Testis (tissue), 3 donors: ENCODE results near the gene BTN2A1. TPM values are rescaled to one million over a fixed set of nuclear protein-coding genes. Genes with fewer than 3 reads are reported as not detected.

Experiments used
- DNase-seq: peaks from one replicate; pipeline ENCODE4 v3.0.0-alpha.2; 2019
- H3K27ac ChIP-seq, 2 donors: fragments of 200-600 bp; sonication (generic); one replicate each; pipeline ENCODE4 v1.5.1; 2019
- H3K27me3 ChIP-seq: fragments of 200-600 bp; sonication (generic); one replicate; pipeline ENCODE4 v1.5.1; 2019
- H3K36me3 ChIP-seq: fragments of 200-600 bp; sonication (generic); one replicate; pipeline ENCODE4 v1.5.1; 2017; ENCODE audit warnings: low read depth; ENCODE audit errors: missing control alignments
- H3K4me1 ChIP-seq: fragments of 200-600 bp; sonication (generic); one replicate; pipeline ENCODE4 v1.5.1; 2019
- H3K4me3 ChIP-seq, 2 donors: fragments of 200-600 bp; sonication (generic); one replicate each; pipeline ENCODE4 v1.5.1; 2017 to 2019
- H3K9me3 ChIP-seq: fragments of 200-600 bp; sonication (generic); one replicate; pipeline ENCODE4 v1.5.1; 2017
- CTCF ChIP-seq, 3 experiments: fragments of 450-650 bp in 2 of 3; fragments of 200-600 bp in 1 of 3; sonication (generic) in 1 of 3; IDR thresholded peaks; one replicate each; pipeline ENCODE4 v1.5.1; 2016 to 2019; ENCODE audit warnings: antibody characterized with exemption in 3 of 3, mild to moderate bottlenecking in 2 of 3, moderate library complexity in 1 of 3
- POLR2A ChIP-seq: fragments of 450-650 bp; IDR thresholded peaks from one replicate; pipeline ENCODE4 v1.6.1; 2017; ENCODE audit warnings: antibody characterized with exemption, mild to moderate bottlenecking, moderate library complexity
- WGBS, 2 donors: methylation state at CpG; one replicate each; pipeline ENCODE4 v1.1.5; 2018; 5-methylcytosine and 5-hydroxymethylcytosine counted together
- intact Hi-C: fragments of 100-400 bp; cut with DNase I; formaldehyde crosslinking; loops from one replicate; pipeline ENCODE4 v1.15.1; 2023; ENCODE audit warnings: low total_unique reads
- polyA plus RNA-seq: library from polyadenylated mRNA; stranded (reverse); fragments of 350-450 nt; fragmentation: Illumina TruSeq; extraction: RNeasy Lipid Tissue Mini Kit (QIAGEN cat#74804); gene quantifications from one replicate; pipeline ENCODE4 v1.2.3, GENCODE V29; 2014; ENCODE audit warnings: low read depth, low replicate concordance; ENCODE audit not compliant: insufficient read depth
- total RNA-seq, 2 donors: library from RNA; depleted of rRNA; stranded (reverse); fragments of >200 nt; gene quantifications; one replicate each; pipeline ENCODE4 v1.2.3, GENCODE V29; 2016

The BTN2A1 gene
- total and polyA plus RNA-seq, 3 donors from 2014 or later, result 26.0 to 27.9 (median 27.6) TPM

GRCh38 chr6:26489996-26490964, 32.5 kb downstream of the BTN2A1 start:
- 91% methylated on average over 8 of the region's 8 CpGs for WGBS, 2 donors
- no peaks in the 10 kb centered on the region for H3K9me3 ChIP-seq
- intact Hi-C loops, result no loop called here
- H3K27me3 ChIP-seq, result no peaks in the 10 kb centered on the region
- TF ChIP-seq CTCF (IDR thresholded peaks at IDR 0.05), result no peak
- no peak overlapping the region for H3K4me3 ChIP-seq
- DNase-seq, result no peak
- no peaks in the 10 kb centered on the region for H3K4me1 ChIP-seq
- H3K36me3 ChIP-seq, result no peaks in the 10 kb centered on the region
- no peak overlapping the region for H3K27ac ChIP-seq

- H3K4me1 ChIP-seq, result no peaks in the 10 kb centered on the region
- H3K36me3 ChIP-seq, result no peaks in the 10 kb centered on the region
- intact Hi-C loops, result no loop called here
- 53 to 75% methylated on average over 5 of the region's 5 CpGs for WGBS, 2 donors
- TF ChIP-seq POLR2A, result no peak
- TF ChIP-seq CTCF (IDR thresholded peaks at IDR 0.05), result no peak
- no peaks in the 10 kb centered on the region for H3K9me3 ChIP-seq
- no peak overlapping the region for H3K27ac ChIP-seq
- H3K27me3 ChIP-seq, result no peaks in the 10 kb centered on the region
- no peak for DNase-seq
- H3K4me3 ChIP-seq, result no peak overlapping the region
These were observed 33.8 kb downstream of the BTN2A1 start for GRCh38 chr6:26491604-26492003.

- no peaks in the 10 kb centered on the region for H3K9me3 ChIP-seq
- peak overlapping the region in 1 of 2 donors; percentile 55 for H3K27ac ChIP-seq
- no peaks in the 10 kb centered on the region for H3K27me3 ChIP-seq
- no peak overlapping the region for H3K4me3 ChIP-seq
- no peaks in the 10 kb centered on the region for H3K36me3 ChIP-seq
- no peak for DNase-seq
- intact Hi-C loops, result no loop called here
- WGBS, 2 donors, result 78 to 85% methylated on average over 2 of the region's 2 CpGs
- TF ChIP-seq POLR2A (no peak), CTCF (IDR thresholded peaks at IDR 0.05) (peak in 1 of 3 experiments; percentile 18)
- no peaks in the 10 kb centered on the region for H3K4me1 ChIP-seq
These were observed 35.5 kb downstream of the BTN2A1 start for GRCh38 chr6:26493258-26493657.

- Histone ChIP-seq H3K4me3 (no peak overlapping the region), H3K27ac (peak overlapping the region; percentile 47 to 55), H3K4me1 (no peaks in the 10 kb centered on the region), H3K27me3 (no peaks in the 10 kb centered on the region), H3K9me3 (no peaks in the 10 kb centered on the region), H3K36me3 (no peaks in the 10 kb centered on the region)
- no peak for TF ChIP-seq CTCF (IDR thresholded peaks at IDR 0.05)
- TF ChIP-seq POLR2A, result no peak
- no peak for DNase-seq
- intact Hi-C loops, result no loop called here
- 68 to 84% methylated on average over 3 of the region's 3 CpGs for WGBS, 2 donors
These were observed 36.4 kb downstream of the BTN2A1 start for GRCh38 chr6:26494117-26494516.

- no peaks in the 10 kb centered on the region for H3K9me3 ChIP-seq
- no peak for DNase-seq
- WGBS, 2 donors, result 50 to 79% methylated on average over 1 of the region's 1 CpG
- no peak overlapping the region for H3K4me3 ChIP-seq
- H3K4me1 ChIP-seq, result no peaks in the 10 kb centered on the region
- H3K27ac ChIP-seq, result no peak overlapping the region
- intact Hi-C loops, result no loop called here
- H3K36me3 ChIP-seq, result no peaks in the 10 kb centered on the region
- TF ChIP-seq POLR2A (no peak), CTCF (IDR thresholded peaks at IDR 0.05) (no peak)
- H3K27me3 ChIP-seq, result no peaks in the 10 kb centered on the region
These were observed 37.5 kb downstream of the BTN2A1 start for GRCh38 chr6:26495281-26495680.
